SW 1271 (cell line): ENCODE measurements around the gene TTC6.
"Not testable (repeated sequence)": the region's sequence is repeated elsewhere in the genome, so short reads cannot be mapped to it uniquely, and the experiment has no call there.

Experiments
- DNase-seq, 2 experiments: peaks; one replicate each; lab custom pipeline; 2025; lab: John Stamatoyannopoulos, UW

TTC6 gene, protein sequence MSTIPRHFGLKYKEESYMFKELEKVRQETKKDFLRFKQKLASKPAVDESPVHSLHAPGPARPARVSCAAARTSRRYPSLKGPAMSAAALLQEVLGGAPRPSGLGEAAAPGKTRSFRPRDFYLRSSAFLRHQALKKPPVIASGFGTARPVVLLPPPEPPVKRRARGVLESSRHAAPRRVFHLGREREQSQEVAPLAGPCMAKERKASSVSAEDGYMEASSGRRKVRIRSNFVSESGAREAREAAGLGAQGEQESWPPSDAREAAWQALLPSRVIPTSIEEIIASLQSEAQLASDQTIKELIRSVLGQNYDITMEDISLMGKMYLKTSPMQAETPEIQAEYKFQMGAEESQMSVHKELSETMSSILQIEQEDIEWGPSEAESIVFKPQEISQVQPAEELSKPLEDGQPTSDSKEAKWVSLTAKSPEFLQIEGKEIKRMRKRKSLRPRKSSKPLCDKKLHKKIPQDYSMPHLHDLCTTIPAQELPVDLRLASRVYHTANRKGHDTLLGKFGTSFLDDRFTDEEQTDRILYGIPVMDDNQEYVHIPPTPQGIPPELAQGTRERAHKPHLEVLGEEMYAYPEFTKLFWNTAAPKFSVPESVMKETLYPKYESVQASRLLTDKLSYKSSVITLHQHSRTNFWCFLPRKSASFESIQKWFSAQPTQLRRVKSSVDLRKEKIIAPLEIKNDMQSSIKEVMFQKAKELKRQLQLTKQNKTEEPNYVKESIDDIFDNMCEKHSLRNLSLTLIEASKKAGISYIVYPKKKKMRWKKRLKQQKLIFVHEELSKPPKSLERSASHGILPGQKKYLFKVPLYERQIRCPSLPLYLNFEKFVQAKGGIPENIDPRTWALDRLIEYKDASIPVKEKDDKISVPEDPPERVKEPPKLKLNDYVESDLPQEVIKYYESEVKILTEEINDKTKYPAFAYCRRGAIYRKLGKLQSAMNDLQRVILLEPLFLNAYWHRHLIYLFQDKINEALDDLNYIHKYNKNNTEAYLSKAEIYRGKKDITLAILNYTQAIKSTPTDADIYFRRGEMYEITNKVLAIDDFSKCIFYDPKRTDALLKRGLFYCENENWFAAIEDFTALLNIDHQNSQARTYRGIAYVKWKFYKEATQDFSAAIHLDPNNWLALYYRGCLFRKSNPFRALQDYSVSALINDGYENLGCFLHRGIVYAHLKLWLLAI (N-terminal part only)

DNA sequence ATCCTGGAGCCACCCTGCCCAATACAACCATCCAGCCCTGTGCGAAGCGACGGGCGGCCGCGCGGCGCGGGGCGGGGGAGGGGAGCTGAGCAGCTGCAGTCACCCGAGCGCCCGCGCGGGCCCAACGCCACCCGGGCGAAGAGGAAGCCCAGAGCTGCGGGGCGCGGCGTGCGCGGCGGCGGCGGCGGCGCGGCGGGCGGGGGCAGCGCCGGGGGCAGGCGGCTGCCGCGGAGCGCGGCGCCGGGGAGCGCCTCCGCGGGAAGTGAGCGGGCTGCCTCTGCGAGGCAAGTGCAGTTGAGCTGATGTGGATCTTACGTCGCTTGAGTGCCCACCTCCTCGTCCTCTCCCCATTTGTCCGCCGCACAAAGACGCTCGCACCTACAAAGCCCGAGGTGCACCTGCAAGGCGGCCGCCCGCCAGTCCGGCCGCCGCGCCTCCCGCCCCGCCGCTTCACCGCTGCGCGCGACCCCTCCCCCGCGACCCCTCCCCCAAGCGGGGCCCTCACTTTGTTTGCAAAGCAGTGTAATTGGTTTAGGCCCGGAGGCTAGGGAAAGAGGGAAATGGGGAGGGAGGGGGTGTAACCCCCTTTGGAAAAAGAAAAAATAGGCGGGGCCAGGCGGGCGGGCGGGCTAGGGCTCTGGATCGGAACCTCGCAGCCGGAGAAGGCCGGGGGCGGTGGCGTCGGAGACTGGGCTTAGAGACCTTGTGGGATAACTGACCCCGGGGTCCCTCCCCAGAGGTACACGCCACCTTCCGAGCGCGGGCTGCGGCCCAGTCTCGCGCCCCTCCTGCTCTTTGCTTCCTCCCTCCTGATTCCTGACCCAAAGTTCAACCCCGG lies at the start of gene TTC6, which contains the start of gene FOXA1:
TSS of gene TTC6 (plus strand) at position 659 of the 838 bp plus-strand sequence. CDS start 26,436 bp downstream, outside the sequence.
TSS of gene FOXA1 (minus strand) at position 279 of the 838 bp plus-strand sequence. CDS start at position 2, 277 bp downstream.
- peak; percentile 21 to 25 for DNase-seq

DNA sequence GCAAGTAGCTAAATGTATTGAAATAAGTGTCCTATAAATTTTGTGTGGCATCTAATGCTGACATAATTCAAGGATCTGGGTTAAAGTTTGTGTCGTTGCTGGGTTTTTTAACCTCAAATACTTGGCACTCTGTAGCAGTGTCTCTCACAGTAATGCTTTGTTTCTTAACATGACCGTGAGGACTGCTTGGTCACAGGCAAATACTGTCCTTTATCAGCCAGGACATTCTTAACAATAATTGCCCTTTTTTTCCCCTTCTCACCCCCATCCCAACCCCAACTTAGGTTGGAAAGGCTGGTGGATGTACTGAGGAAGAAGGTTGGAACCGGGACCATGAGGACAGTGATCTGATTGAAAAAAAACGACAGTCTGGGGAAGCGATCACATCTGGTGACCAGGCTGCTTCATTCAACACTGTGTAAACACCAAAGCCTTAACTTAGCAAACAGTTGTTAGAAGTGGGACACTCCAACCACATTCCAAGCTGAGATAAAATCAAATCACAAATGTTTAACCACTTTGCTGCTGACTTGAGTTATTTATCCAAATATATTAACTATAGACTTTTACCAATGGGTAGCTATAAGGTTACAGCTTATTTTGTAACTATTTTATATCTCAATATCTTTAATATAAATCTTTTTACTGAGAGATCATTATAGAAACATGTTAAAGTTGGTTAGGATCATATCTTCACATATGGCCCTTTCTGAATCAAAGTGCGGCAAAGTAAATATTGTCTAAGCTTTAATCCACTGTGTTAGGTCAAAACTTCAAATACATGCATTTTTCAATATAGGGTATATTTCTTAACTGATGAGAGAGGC lies 48.6 kb upstream of the TTC6 start:
- DNase-seq = no peak

DNA sequence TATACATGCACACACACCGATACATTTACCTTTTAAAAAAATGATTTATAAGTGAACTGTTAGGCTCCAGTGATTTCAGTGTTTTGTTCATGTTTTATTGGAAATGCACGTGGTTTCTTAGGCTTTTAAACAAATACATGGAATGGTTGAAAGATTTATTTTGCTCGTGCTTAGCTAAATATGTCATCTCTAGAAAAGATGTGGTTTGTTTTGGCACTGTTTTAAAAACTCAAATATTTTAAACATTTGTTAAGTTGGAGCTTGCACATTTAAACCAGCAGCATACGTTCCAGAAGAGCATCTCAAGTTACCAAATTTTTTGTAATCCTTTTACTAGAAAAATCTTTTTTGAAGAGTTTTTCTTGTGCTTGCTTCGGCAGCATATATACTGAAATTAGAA lies 44.9 kb upstream of the TTC6 start:
- DNase-seq = no peak

DNA sequence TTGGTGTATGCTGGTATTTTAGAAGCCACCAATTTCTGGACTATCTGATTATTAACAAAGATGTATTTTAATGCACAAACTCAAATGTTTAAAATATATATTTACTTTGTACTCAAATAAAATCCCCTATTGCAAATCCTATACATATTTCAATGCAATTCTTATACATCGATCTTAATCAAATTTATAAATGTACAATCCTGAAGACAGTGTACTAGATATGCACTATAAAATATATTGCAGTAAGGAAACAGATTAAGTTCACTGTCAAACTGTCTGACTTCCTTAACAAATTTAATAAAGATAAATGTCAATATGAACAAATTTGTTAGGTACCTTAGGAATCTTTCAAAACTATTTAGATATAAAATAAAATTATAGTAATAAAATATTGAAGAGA lies 44.3 kb upstream of the TTC6 start:
- no peak for DNase-seq

DNA sequence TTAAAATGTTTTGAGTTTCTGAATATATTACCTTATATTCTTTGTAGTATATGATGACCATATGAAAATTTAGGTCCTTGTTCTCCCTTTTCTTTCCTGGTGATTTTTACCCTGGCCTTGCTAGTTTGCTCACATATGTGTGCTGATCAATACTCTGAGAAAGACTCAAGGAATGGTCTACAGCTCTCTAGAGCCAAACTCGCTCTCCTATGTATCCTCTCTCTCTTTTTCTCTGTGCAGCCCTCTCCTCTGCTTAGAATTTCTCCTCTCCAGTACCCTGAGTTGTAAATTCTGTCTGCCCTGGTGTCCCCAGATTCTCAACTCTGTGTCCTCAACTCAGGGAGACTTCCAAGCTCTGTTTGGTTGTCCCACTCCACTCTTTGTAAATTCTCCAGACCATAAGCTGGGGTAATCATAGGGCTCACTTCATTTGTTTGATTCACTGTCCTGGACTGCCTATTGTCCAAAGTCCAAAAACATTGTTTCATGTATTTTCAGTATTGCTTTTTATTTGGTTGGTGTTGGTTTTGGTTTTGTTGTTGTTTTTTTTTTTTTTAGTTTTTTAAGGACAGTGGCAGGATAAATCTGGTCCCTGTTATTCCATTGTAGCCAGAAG lies 41.4 kb upstream of the TTC6 start:
- no peak for DNase-seq

DNA sequence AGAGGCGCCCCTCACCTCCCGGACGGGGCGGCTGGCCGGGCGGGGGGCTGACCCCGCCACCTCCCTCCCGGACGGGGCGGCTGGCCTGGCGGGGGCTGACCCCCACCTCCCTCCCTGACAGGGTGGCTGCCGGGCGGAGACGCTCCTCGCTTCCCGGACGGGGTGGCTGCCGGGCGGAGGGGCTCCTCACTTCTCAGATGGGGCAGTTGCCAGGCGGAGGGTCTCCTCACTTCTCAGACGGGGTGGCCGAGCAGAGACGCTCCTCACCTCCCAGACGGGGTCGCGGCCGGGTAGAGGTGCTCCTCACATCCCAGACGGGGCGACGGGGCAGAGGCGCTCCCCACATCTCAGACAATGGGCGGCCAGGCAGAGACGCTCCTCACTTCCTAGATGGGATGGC lies 39.8 kb upstream of the TTC6 start:
- DNase-seq = not testable (repeated sequence)

DNA sequence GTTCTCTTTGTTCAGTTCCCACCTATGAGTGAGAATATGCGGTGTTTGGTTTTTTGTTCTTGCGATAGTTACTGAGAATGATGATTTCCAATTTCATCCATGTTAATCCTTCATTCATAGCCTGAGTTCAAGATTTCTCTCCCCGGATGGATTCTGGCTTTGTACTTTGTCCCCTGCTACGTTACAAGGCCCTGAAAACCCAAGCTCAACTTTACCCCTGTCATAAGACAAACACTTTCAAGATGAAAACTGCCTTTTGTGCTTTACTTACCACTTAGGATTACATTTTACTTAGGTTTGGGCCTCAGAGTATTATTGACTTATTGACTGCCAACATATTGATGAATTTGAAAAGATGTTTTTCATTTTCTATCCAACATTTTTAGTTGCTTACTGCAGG lies 36.7 kb upstream of the TTC6 start:
- DNase-seq = no peak

DNA sequence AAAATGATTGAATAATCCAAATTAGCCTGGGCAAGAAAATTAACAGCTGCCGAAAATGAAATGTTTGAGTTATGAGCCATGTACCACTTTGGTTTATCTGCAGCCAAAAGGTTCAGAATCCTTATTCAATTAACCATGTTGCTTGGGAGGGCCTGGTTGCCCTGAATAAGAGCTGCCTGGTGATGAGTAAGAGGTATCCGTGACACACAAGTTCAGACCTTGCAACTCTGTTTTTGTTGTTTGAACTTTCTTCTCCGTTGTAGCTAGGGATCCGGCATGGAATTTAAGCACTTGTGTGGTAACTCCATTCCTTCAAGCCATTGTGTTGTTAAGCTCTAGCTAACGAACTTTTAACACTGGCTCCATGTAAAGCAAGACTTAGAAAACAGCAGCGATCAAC lies 36.0 kb upstream of the TTC6 start:
- DNase-seq = no peak

DNA sequence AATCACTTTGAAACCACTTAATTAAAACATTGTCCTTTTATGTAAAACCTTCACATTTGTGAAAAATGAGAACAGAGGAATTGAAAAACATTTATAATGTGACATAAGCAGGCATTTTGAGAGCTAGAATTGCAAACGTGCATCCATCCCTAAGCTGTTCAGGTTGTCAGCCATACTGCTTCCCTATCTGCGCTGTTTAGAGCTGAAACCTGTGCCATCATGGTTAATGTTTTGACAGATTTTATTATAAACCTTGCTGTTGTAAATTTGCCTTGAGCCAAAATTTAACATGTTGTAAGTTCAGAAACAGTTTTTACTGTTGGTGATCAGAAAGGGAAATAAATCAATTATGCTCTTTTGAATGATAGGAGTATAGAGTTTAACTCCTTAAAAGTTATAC lies 32.2 kb upstream of the TTC6 start:
- DNase-seq = no peak

DNA sequence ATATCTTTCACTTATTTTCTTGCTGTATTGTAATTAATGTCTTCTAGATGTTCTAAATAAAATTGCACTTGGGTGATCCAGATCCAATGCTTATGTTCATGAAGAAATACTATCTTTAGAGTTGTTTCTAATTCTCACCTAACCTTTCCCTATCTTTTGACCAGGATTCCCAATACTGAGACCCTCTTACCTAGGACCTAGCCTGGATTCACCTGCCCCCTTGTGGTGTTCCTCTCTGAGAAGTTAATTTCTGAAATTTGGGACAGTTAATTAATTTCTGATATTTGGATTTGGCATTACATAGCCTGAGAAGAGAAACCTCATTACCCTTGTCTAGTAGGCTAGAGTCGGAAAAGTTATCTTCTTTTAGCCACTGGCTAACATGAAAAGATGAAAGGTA lies 29.9 kb upstream of the TTC6 start:
- DNase-seq = no peak

DNA sequence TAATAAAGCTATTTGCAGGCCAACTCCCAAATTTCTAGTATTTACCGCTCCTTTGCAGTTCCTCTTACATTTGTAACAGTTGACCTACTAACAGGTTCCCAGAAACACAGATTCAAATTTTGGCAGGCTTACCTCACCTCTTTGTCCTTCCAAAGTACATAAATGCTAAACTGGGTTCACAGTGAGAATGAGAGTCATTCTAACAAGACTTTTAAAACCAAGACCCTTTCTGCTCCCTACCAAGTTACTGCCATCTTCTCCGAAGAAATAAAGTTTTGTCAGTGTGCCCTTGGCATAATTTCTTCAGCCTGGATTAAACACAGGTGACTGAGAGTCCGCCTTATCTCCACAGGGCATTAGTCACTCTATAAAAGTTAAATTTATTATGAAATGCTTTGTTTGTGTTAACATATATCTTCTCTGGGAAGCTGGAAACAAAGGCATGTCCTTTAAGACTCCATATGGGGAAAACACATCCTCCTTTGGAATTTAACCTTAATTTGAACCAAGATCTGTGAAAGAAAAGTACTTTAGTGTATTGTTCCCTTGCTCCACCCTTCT lies 28.5 kb upstream of the TTC6 start:
- peak in 1 of 2 experiments; percentile 27 for DNase-seq

DNA sequence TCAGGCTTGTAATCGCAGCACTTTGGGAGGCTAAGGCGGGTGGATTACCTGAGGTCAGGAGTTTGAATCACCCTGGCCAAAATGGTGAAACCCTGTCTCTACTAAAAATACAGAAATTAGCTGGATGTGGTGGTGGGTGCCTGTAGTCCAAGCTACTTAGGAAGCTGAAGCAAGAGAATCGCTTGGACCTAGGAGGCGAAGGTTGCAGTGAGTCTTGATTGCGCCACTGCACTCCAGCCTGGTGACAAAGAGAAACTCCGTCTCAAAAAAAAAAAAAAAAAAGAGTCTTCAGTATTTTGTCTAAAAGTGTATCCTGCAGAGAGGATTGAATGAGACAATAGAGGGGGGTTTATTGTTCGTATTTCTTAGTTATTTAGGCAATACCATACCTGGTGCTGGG lies 25.7 kb upstream of the TTC6 start:
- DNase-seq = no peak

DNA sequence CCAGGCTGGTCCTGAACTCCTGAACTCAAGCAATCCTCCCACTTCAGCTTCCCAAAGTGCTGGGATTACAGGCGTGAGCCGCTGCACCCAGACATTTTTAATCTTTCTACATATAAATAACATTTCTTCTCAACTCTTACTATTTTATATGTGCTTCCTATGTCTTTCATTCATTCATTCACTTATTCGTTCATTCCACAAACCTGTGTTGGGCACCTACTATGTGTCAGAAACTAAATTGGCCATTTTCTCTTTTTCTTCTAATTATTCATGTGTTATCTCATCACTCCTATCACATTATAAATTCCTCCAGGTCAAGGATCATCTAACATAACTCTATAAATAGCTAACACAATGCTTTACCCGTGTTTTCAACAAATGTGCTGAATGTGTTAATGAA lies 24.0 kb upstream of the TTC6 start:
- no peak for DNase-seq

DNA sequence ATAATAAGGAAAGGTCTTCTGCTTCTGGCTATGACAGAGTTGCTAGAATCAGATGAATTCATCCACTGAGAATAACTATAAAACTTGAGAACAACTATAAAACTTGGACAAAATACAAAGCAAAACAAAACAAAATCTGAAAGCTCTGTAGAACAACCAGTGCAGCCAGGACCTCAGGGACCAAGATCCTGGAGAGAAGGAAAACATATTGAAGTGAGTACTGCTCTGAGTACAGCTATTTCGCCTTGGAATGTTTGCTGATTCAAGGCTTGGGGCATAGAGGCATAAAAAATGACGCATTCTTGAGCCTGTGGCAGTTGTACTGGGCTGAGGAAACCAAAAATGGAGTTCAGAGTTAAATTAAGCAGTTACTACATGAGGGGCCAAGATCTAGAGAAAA lies 22.1 kb upstream of the TTC6 start:
- DNase-seq = no peak

DNA sequence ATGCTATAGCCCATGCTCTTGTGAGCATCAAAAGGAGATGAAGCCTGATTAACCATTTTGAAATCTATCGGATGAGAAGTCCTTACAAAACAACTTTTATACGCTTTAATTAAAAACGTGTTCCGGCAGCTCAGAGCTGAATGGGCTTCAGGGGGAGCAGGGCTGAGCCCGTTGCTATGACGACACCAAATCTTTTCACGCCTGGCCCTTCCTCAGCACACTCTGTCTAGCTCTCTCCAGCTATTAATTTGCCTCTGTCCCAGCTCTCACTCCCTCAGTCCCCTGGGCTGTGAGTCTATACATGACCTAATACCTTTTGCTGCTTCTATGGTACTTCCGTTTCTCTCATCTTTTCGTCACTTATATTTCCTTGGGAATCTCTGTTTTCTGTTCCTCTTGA lies 16.2 kb upstream of the TTC6 start:
- no peak for DNase-seq

DNA sequence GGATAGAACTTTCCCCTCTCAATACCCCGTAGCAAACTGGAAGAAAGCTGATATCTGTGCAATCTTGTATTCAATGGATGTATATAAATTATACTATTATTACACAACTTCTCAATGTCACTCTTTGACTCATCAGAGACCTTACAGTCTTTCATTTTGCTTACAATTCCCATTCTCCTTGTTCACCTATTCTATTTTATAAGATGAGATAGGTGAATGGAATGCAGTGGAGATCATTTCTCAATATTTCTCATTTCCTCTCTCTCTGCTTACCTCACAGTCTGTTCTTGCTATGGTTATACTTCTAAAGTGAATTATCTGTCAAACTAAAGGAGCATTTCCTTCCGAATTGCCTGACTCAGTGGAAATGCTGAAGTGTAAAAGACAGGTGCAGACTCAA lies 15.3 kb upstream of the TTC6 start:
- no peak for DNase-seq

DNA sequence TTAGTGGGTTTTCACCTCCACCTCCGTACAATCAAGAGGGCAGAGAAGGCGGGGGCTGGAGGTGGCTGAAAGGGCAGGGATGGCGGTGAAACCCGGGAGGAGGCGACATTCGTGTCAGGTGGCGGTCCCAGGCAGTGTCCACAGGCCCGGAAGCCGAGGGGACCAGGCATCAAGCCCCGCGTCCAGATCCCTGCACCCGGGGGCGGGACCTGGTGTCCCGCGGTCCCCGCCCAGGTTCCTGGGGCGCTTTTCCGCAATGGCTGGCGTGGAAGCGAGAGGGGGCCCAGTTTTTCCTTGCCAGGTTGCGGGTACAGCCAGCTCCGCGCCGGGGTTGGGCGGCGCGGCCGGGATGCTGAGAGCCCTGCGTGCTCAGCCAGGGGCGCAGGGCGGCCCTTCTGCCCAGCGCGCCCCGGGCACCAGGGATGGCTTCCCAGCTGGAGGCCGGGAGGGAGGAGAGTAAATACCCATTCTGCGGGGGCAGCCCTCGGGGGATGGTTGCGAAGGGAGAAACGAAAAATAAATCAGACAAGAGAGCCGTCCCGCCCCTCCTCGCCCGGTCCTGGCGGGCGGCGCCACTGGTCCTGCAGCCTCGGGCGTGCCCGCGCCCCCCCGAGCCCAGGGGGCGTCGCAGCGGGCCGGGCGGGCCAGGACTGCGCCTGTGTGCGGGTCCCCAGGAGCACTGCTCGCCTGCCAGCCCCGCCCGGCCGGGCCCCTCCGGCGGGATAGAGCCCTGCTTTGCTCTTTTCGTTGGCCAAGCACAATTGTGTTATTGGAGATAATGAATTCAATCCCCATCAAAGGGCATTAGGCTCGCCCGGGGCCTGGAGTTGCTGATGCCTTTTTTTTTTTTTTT lies 11.8 kb upstream of the TTC6 start:
- DNase-seq = no peak

DNA sequence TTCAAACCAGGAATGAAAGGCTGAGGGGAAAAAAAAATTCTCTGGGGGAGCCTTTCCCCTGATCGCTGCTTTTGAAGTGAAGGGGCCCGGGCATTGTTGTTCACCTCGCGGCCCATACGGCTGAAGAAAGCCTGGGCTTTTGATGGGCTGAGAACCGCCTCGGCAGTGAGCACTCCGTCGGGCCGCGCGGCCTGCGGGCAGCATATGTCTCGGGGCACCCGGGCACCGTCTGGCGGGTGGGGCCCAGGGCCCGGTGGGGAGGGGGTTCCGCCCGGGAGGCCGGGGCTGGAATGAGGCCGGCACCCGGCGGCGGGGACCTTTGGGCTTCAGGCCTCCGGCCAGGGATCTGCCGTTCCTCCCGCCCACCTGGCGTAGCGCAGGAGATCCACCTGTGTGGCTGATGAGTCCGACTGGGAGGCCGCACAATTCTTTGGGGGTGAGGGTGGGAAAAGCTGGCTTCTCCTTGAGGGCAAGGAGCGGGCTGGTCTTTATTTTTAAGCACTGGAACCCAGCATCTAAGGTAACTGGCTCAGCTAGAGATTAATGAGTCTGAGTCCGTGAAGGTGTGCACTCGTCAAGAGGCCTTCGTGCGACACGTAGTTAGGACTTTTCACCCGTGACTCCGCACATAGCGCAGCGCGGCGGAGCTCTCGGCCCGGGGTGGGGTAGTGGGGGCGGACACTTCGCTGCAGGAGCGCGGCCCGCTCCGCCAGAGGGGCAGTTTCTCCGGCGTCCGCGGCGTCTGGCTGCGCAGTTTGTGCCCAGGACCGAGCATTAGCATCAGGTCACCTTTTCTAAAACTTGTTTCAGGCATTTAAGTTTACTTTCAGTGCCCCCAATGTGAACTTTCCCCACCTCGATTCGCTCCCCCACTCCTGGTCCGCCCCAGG lies 11.0 kb upstream of the TTC6 start:
- DNase-seq = no peak
